Panc1 (cell line): ENCODE data around the gene METTL16. TPM values are rescaled to one million over a fixed set of nuclear protein-coding genes. Genes with fewer than 3 reads are reported as not detected.
A peak's percentile ranks its signal among the peaks of the same experiment; 100 is the strongest.

ENCODE experiments used
- ATAC-seq: fragments of 200-7000 bp; cut with Tn5 transposase; 2 replicates; pipeline ENCODE4 v1.9.1; 2020; ENCODE audit warnings: mild to moderate bottlenecking, moderate library complexity
- BruUV-seq: library from RNA; stranded (reverse); fragments of 400-500 nt; replicated peaks from 2 replicates; lab custom pipeline; 2021; lab: Mats Ljungman, UMichigan
- CTCF ChIA-PET: fragments of 300-600 bp; sonication (Branson Sonifier 250); formaldehyde crosslinking; loops from one replicate; lab custom pipeline; 2022; ENCODE audit warnings: antibody characterized with exemption; lab: Charles Lee
- POLR2A ChIA-PET: fragments of 300-600 bp; sonication (Branson Sonifier 250); formaldehyde crosslinking; loops from one replicate; lab custom pipeline; 2022; ENCODE audit warnings: antibody characterized with exemption; lab: Charles Lee
- DNase-seq: peaks from one replicate; pipeline ENCODE4 v3.0.0-alpha.2; 2010; ENCODE audit warnings: low read depth, low spot score
- H3K27ac ChIP-seq: 2 replicates; pipeline ENCODE4 v1.5.1; 2011; ENCODE audit warnings: mild to moderate bottlenecking, low read length, inconsistent platforms
- H3K27me3 ChIP-seq: fragments of 200-500 bp; sonication (Bioruptor generic); 2 replicates; pipeline ENCODE4 v1.6.0; 2014; ENCODE audit warnings: low read length, inconsistent platforms; ENCODE audit not compliant: control insufficient read depth, insufficient read depth
- H3K36me3 ChIP-seq: fragments of 200-500 bp; sonication (Bioruptor generic); 2 replicates; pipeline ENCODE4 v1.5.1; 2014; ENCODE audit warnings: inconsistent platforms, mild to moderate bottlenecking, low read length, moderate library complexity; ENCODE audit not compliant: control insufficient read depth, insufficient read depth
- H3K4me1 ChIP-seq: 2 replicates; pipeline ENCODE4 v1.5.1; 2011; ENCODE audit warnings: inconsistent platforms, mild to moderate bottlenecking, low read length, moderate library complexity; ENCODE audit not compliant: control insufficient read depth, insufficient read depth
- H3K4me3 ChIP-seq, 2 experiments: 2 replicates each; pipeline ENCODE4 v1.5.1; 2011 to 2012; ENCODE audit warnings: low read depth in 2 of 2, low read length in 2 of 2, mild to moderate bottlenecking in 2 of 2, inconsistent platforms in 1 of 2, moderate library complexity in 1 of 2
- H3K9me3 ChIP-seq: fragments of 200-500 bp; sonication (Bioruptor generic); 2 replicates; pipeline ENCODE4 v1.5.1; 2014; ENCODE audit warnings: low read depth, mild to moderate bottlenecking, inconsistent platforms, low read length, moderate library complexity; ENCODE audit not compliant: control insufficient read depth, insufficient read depth
- POLR2AphosphoS5 ChIP-seq: IDR thresholded peaks from 2 replicates; pipeline ENCODE4 v1.6.1; 2012; ENCODE audit warnings: mild to moderate bottlenecking, low read depth, low read length, moderate library complexity
- SIN3A ChIP-seq: IDR thresholded peaks from 2 replicates; pipeline ENCODE4 v1.6.1; 2012; ENCODE audit warnings: low read depth, mild to moderate bottlenecking, low read length, moderate library complexity, borderline replicate concordance; ENCODE audit not compliant: insufficient read depth
- TCF7L2 ChIP-seq: IDR thresholded peaks from 2 replicates; pipeline ENCODE4 v1.6.1; 2011; ENCODE audit warnings: mild to moderate bottlenecking, low read depth, low read length, inconsistent platforms
- in situ Hi-C: cut with HindIII; loops from 2 replicates; pipeline ENCODE4 v1.10.0; 2016; ENCODE audit warnings: low sequenced_read_pairs, low pct_unique_long_range_greater_than_20kb
- intact Hi-C: fragments of 100-400 bp; cut with micrococcal nuclease; formaldehyde crosslinking; loops from one replicate; pipeline ENCODE4 v1.10.0; 2022; ENCODE audit not compliant: unreplicated experiment
- total RNA-seq: library from RNA; stranded (reverse); gene quantifications from one replicate; pipeline ENCODE4 v1.2.1, GENCODE V29; 2021; ENCODE audit not compliant: unreplicated experiment
- TF ChIP-seq, protein P1 (sequence below): fragments of 450-650 bp; IDR thresholded peaks from 2 replicates; pipeline ENCODE4 v1.5.1; 2017; ENCODE audit warnings: mild to moderate bottlenecking
- TF ChIP-seq, protein P2 (sequence below), 2 experiments: IDR thresholded peaks; 2 replicates each; pipeline ENCODE4 v1.6.1; 2011 to 2012; ENCODE audit warnings: low read depth in 2 of 2, control low read depth in 1 of 2, low read length in 1 of 2, mild to moderate bottlenecking in 1 of 2, moderate library complexity in 1 of 2; ENCODE audit not compliant: insufficient read depth in 1 of 2

Gene METTL16
- total RNA-seq, 1 experiment from 2014 or later: 34.7 TPM

DNA sequence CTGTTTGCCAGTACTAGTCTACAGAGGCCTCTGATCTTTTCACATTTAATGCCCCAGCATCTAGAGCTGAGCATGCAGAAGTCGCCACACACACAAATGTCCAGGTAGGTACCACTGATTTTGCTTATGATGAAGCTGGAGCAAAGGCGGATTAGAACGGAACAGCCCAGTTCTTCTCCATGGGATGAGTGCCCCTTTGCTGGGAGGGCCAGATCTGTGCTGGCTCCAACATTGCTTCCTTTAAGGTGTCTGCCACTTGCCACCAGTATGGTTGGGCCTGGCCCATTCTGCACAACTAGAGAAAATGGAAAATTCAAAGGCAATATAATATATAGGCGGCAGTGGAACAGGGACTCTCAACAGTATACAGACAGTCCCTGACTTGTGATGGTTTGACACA is 108.6 kb downstream of the METTL16 start:
- BruUV-seq: no TSS peak
- H3K4me1 ChIP-seq: peaks cover 5% of the 10 kb centered on the region
- POLR2A ChIA-PET: no interaction called here
- no peak for DNase-seq
- no peaks in the 10 kb centered on the region for H3K36me3 ChIP-seq
- no peak overlapping the region for H3K4me3 ChIP-seq
- no peaks in the 10 kb centered on the region for H3K27me3 ChIP-seq
- no peaks in the 10 kb centered on the region for H3K9me3 ChIP-seq
- TF ChIP-seq, protein P1, sequence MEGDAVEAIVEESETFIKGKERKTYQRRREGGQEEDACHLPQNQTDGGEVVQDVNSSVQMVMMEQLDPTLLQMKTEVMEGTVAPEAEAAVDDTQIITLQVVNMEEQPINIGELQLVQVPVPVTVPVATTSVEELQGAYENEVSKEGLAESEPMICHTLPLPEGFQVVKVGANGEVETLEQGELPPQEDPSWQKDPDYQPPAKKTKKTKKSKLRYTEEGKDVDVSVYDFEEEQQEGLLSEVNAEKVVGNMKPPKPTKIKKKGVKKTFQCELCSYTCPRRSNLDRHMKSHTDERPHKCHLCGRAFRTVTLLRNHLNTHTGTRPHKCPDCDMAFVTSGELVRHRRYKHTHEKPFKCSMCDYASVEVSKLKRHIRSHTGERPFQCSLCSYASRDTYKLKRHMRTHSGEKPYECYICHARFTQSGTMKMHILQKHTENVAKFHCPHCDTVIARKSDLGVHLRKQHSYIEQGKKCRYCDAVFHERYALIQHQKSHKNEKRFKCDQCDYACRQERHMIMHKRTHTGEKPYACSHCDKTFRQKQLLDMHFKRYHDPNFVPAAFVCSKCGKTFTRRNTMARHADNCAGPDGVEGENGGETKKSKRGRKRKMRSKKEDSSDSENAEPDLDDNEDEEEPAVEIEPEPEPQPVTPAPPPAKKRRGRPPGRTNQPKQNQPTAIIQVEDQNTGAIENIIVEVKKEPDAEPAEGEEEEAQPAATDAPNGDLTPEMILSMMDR: no peak
- TF ChIP-seq TCF7L2: no peak
- in situ Hi-C loops: no loop called here
- CTCF ChIA-PET: interaction anchor here (1.9 kb wide), 1 partner anchor 21 kb away, joined by 15 read pairs; no protein-coding TSS in a partner anchor
- intact Hi-C loops: no loop called here
- ATAC-seq: no peak
- no peak overlapping the region for H3K27ac ChIP-seq

DNA sequence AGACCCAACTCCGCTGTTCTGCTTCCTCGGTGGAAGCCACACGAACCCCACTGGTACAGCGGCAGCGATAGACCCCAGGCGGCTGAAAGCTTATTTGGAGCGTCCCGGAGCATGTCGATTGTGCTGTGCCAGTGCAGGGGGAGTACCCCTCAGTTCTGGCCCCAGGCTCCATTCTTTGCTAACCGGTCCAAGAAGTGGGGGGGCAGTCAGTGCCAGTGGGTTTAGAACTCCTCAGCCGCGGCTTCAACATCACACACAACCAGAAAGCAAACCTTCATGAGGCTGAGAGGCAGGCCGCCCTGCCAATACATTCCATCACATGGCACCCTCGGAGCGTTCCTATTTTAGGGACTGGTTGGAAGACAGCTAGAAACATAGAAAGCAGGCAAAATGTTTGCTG is 109.1 kb downstream of the METTL16 start:
- H3K27me3 ChIP-seq: no peaks in the 10 kb centered on the region
- no TSS peak for BruUV-seq
- TF ChIP-seq, protein P2, sequence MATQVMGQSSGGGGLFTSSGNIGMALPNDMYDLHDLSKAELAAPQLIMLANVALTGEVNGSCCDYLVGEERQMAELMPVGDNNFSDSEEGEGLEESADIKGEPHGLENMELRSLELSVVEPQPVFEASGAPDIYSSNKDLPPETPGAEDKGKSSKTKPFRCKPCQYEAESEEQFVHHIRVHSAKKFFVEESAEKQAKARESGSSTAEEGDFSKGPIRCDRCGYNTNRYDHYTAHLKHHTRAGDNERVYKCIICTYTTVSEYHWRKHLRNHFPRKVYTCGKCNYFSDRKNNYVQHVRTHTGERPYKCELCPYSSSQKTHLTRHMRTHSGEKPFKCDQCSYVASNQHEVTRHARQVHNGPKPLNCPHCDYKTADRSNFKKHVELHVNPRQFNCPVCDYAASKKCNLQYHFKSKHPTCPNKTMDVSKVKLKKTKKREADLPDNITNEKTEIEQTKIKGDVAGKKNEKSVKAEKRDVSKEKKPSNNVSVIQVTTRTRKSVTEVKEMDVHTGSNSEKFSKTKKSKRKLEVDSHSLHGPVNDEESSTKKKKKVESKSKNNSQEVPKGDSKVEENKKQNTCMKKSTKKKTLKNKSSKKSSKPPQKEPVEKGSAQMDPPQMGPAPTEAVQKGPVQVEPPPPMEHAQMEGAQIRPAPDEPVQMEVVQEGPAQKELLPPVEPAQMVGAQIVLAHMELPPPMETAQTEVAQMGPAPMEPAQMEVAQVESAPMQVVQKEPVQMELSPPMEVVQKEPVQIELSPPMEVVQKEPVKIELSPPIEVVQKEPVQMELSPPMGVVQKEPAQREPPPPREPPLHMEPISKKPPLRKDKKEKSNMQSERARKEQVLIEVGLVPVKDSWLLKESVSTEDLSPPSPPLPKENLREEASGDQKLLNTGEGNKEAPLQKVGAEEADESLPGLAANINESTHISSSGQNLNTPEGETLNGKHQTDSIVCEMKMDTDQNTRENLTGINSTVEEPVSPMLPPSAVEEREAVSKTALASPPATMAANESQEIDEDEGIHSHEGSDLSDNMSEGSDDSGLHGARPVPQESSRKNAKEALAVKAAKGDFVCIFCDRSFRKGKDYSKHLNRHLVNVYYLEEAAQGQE (IDR thresholded peaks at IDR 0.05; ENCODE audit: insufficient read depth in 1 of 2, low read depth in 2 of 2, low read length in 1 of 2): no peak
- TF ChIP-seq POLR2AphosphoS5: no peak
- H3K9me3 ChIP-seq: no peaks in the 10 kb centered on the region
- H3K36me3 ChIP-seq: no peaks in the 10 kb centered on the region
- peaks cover 10% of the 10 kb centered on the region for H3K4me1 ChIP-seq
- no peak for ATAC-seq
- DNase-seq: no peak
- in situ Hi-C loops: no loop called here
- H3K4me3 ChIP-seq: peak overlapping the region; percentile 62 to 89
- H3K27ac ChIP-seq: peak overlapping the region; percentile 46
- intact Hi-C loops: no loop called here
- ChIA-PET CTCF (interaction anchor here (1.5 kb wide), 1 partner anchor 20 kb away, joined by 7 read pairs; no protein-coding TSS in a partner anchor), POLR2A (no interaction called here)

DNA sequence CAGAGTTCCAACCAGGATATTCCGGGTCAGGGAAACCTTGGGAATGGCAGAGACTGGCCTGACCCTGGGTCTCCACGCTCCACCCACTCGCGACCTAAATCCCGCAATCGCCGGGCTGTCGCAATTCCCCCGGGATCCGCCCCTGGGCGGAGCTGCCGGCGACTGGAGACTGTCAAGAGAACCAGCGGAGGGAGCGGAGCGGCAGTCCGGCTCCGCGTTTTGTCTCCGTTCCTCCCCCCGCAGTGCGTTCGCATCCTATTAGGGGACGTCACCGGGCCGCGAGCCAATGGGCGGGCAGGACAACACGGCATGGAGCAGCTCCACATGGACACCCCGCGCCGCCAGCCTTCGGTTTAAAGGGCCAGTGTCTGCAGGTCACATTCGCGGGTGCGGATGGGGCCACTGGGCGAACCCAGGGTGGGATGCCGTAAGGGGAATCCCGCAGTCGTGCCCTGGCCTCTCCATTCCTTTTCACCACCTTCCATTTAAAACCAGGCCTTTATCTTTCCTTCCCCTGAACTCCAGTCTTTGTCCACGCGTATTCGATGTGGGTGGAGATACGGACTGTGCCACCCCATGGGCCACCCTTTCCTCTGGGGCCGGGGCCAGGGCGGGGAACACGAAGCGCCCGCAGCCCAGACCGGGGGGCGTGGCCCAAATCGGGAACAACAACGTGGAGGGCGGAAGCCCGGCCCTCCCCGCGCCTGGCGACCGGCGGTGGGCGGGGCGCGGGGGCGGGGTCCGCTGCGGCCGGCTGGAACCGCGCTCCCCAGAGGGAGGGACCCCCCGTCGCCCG is 110.1 kb downstream of the METTL16 start:
- H3K9me3 ChIP-seq: no peaks in the 10 kb centered on the region
- ChIA-PET CTCF (interaction anchor here (1.5 kb wide), 1 partner anchor 19 kb away, joined by 7 read pairs; no protein-coding TSS in a partner anchor), POLR2A (interaction anchor here (0.8 kb wide), 1 partner anchor 66 kb away, joined by 17 read pairs; the partner anchor contains the start of gene TSR1)
- no TSS peak for BruUV-seq
- no peaks in the 10 kb centered on the region for H3K36me3 ChIP-seq
- peak overlapping the region; percentile 64 to 89 for H3K4me3 ChIP-seq
- peaks cover 16% of the 10 kb centered on the region for H3K4me1 ChIP-seq
- TF ChIP-seq, protein P1: no peak
- peak; percentile 95; the same call in 1 of the 2 replicates for TF ChIP-seq SIN3A
- TF ChIP-seq POLR2AphosphoS5: 0 out of 2 replicates have a peak, but pooled peaks have one; percentile 24
- peak; percentile 20; the same call in 1 of the 2 replicates for TF ChIP-seq TCF7L2
- DNase-seq: peak; percentile 94
- in situ Hi-C loops (no loop called here), intact Hi-C loops (no loop called here)
- H3K27me3 ChIP-seq: no peaks in the 10 kb centered on the region
- ATAC-seq: peak; percentile 75
- H3K27ac ChIP-seq: peak overlapping the region; percentile 84
